IMR-90 (cell line): Measurements from ENCODE around the gene RASSF4.

Experiments used
- MXI1 ChIP-seq: IDR thresholded peaks from 2 replicates; pipeline ENCODE4 v1.6.1; 2012; ENCODE audit warnings: low read depth, mild to moderate bottlenecking, low read length, moderate library complexity, borderline replicate concordance
- POLR2A ChIP-seq: IDR thresholded peaks from 2 replicates; pipeline ENCODE4 v1.6.1; 2012; ENCODE audit warnings: mild to moderate bottlenecking, low read depth, low read length
- USF2 ChIP-seq: fragments of 150-350 bp; IDR thresholded peaks from 2 replicates; pipeline ENCODE4 v1.6.1; 2017; ENCODE audit warnings: mild to moderate bottlenecking, antibody characterized with exemption, low read length, low read depth
- TF ChIP-seq, protein P1 (sequence below): conservative IDR thresholded peaks from 2 replicates; pipeline ENCODE4 v1.5.1; 2012; ENCODE audit warnings: mild to moderate bottlenecking, low read depth, low read length, improper control_type of control experiment

- no peak for TF ChIP-seq POLR2A
- TF ChIP-seq, protein P1, sequence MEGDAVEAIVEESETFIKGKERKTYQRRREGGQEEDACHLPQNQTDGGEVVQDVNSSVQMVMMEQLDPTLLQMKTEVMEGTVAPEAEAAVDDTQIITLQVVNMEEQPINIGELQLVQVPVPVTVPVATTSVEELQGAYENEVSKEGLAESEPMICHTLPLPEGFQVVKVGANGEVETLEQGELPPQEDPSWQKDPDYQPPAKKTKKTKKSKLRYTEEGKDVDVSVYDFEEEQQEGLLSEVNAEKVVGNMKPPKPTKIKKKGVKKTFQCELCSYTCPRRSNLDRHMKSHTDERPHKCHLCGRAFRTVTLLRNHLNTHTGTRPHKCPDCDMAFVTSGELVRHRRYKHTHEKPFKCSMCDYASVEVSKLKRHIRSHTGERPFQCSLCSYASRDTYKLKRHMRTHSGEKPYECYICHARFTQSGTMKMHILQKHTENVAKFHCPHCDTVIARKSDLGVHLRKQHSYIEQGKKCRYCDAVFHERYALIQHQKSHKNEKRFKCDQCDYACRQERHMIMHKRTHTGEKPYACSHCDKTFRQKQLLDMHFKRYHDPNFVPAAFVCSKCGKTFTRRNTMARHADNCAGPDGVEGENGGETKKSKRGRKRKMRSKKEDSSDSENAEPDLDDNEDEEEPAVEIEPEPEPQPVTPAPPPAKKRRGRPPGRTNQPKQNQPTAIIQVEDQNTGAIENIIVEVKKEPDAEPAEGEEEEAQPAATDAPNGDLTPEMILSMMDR = no peak
- TF ChIP-seq USF2 = no peak
- no peak for TF ChIP-seq MXI1
Observed at GRCh38 chr10:44980309-44981171, 20.9 kb downstream of the RASSF4 start.
